GM19035 (cell line): ENCODE measurements around the gene UBA3.

Experiments used
- ATAC-seq: cut with Tn5 transposase; IDR thresholded peaks from one replicate; pipeline ENCODE4 v1.9.1; 2021; ENCODE audit not compliant: unreplicated experiment

The UBA3 gene

GRCh38 chr3:69072928-69073327 is 7.2 kb downstream of the UBA3 start:
- ATAC-seq = no peak

DNA sequence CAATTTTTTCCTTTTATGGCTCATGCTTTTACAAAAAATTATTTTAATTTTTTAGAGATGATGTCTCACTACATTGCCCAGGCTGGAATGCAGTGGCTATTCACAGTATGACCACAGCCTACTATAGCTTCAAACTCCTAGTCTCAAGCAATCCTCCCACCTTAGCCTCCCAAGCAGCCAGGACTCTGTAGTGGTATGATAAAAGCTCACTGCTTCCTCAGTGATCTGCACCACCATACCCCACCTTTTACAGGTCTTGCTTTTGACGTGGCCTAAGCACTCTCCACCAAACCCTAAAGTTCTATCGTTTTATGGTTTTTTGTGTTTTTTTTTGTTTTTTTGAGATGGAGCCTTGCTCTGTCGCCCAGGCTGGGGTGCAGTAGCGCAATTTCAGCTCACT is 14.0 kb downstream of the UBA3 start:
- no peak for ATAC-seq

DNA sequence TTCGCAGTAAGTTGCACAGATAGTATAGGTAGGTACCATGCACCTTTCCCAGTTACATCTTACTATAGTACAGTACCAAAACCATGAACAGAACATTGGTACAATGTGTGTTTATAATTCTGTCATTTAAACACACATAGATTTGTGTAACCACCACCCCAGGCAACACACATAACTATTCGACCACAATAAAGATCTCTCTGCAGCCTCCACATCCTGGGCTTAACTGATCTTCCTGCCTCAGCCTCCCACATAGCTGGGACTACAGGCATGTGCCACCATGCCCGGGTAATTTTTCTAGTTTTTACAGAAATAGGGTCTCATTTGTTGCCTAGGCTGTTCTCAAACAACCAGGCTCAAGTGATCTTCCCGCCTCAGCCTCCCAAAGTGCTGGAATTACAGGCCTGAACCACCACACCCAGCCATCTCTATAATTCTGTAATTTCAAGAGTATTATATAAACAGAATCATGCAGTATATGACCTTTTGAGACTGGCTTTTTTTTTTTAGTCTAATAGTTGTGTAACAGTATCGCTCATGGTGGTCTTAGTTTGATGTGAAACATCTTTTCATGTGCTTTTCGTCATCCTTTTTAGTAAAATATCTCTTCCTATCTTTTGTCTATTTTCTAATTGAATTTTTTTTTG is 14.7 kb downstream of the UBA3 start:
- ATAC-seq = no peak

DNA sequence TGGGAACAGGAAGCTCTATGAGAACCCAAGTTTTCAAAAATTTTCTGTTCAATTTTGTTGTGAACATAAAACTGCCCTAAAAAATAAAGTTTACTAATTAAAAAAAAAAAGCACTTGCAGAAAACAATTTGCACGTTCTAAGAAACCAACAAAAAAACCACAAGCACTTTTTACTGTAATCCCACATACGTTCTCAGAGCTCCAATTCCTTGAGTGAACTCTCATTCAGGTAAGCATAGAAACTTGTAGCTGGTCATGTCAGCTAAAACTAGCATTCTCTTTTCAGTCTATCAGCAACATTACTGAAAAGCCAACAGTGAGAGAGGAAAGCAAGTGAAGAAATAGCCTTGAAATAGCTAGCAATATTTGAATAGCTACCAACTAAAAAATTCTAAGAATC is 16.5 kb downstream of the UBA3 start:
- ATAC-seq = no peak

GRCh38 chr3:69059688-69060087 is 20.5 kb downstream of the UBA3 start:
- ATAC-seq = no peak

DNA sequence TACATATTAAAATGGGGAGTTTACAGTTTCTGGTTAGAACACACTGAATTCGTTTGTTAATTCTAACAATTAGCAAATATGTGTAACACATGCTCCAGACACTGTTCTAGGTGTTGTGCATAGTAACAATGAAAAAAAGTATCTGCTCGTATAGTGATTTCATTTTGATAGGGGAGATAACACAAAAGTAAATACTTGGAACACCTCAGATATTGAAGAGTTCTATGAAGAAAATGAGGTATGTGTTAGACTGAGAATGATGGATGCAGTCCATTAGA is 21.3 kb downstream of the UBA3 start:
- peak; percentile 24 for ATAC-seq

GRCh38 chr3:69058180-69058946 is 21.8 kb downstream of the UBA3 start:
- ATAC-seq = peak; percentile 97

DNA sequence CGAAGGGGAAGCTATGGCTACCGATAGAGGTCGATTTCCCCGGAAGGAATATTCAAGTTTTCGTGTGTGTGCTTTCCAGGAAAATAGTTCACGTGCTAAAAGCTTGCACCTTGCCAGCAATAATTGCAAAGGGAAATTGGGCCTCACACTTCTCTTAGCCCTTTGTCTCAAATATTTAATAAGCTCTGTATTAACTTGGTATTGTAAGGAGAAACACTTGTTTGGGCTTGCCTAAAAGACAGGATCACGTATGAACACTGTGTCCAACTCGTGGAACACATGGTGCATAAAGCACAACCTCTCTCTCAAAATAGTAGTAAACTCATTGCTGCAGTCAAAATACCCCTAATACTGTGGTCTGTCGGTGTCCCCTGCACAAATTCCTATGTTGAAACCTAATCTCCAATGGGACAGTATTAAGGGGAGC is 27.7 kb downstream of the UBA3 start:
- ATAC-seq = peak; percentile 11

DNA sequence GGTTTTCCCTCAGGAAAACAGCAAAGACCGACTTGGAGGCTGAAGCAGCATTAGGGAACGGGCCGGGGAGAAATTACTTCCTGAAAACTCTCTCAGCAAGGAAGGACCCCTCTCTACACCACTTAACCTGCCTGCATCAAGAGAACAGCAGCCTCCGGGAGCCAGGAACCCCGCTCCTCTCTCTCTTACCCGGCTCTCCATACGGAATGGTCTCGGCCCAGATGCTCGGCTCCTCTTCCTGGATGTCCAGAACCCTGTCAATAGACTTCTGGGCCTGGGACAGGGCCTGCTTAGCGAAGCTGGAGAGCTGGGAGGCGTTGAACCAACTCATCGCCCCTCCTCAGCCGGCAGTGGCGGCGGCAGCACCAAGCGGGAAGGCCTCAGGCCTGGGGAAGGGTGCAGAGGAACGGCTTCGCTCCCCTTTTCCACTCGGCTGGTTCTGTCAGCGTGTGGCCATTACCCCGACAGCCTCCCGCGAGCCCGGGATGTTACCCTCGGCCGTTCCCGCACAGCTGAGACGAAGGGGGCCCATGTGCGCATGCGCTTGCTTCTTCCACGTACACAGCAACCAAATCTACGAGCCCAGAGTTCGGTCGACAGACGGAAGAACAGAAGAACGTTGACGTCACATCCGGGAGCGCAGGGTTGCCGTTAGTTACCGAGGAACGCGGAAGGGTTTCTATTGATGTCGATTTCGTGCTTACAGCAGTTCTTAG is 28.3 kb downstream of the UBA3 start, which contains the start of gene TMF1:
TMF1 (minus strand) TSS at position 578 of the 716 bp plus-strand sequence; CDS start at position 331, 247 bp downstream.
- ATAC-seq = peak; percentile 98

- no peak for ATAC-seq
These were observed 31.2 kb downstream of the UBA3 start for GRCh38 chr3:69048990-69049389.

DNA sequence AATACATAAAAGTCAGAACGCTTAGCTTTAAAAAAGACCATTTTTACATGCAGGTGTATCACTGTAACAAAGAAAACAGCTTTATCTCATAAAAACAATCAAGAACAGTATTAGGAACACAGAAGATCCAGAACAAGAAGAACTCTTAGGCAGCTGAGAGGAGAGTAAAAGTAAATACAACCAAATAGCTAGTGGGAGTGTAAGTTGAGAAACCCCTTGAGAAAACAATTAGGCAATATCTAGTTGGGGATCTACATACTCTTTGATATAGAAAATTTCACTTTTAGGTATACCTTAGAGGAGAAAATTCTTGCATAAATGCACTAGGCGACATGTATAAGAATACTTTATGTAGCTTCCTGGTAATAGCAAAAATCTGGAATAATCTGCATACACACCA is 35.6 kb downstream of the UBA3 start:
- ATAC-seq = no peak

DNA sequence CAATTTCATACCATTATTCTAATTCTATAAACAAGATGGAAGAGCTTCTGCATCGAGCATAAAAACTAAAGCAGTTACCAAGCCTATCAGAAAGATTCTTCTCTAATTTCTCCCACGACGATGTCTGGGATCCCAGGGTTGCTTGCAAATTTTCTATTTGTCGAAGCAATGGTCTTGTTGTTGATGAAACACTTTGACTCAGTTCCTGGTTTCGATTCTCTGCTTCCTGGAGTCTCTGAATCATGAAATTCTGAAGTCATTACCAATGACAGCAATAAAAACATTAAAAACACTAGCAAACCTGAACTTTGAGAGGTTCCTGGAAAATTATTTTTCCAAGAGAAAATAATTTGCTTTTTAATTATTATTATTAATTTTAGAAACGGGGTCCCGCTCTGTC is 46.7 kb downstream of the UBA3 start:
- ATAC-seq = no peak

DNA sequence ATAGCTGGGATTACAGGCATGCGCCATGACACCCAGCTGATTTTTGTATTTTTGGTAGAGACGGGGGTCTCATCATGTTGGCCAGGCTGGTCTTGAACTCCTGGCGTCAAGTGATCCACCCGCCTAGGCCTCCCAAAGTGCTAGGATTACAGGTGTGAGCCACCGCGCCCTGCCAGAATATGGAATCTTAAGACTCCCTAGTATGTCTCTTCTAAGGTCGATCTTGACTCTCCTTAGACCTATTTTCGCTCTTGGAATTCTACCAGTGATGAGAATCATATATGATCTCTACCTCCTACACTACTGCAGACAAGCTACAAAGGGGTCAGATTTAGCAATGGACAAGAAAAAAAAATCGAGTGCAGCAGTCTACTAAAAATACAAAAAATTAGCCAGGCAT is 47.4 kb downstream of the UBA3 start:
- no peak for ATAC-seq

- ATAC-seq = no peak
These were observed 48.0 kb downstream of the UBA3 start for GRCh38 chr3:69032142-69032541.

DNA sequence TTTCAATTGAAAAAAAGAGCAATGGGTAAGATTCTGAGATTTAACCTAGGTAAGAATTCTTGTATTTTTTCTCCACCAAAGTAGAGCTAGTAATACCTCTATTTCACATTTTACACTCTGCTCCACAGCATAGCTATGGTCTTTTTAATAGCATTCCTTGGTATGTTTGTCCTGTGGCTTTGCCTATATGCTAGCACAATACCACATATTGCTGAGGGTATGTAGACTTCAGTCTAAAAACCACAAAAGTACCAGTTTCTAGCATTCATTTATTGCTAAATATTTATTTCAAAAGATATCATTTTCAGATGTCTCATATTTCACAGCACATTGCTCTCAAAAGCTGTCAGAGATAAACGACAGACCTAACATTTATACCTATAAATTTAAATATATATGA is 48.5 kb downstream of the UBA3 start:
- ATAC-seq = no peak

DNA sequence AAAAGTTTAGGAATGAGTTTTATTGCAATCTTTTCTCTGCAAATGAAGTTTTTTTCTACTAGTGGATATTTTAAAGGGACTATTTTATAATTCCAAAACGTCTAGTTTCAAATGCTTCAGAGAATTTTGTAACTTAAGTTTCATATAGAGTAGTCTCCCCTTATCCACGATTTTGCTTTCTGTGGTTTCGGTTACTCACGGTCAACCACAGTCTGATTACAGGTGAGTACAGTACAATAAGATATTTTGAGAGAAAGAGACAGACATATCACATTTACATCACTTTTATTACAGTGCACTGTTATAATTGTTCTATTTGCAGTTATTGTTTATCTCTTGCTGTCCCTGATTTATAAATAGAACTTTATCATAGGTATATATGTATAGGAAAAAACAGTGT is 59.3 kb downstream of the UBA3 start:
- no peak for ATAC-seq

GRCh38 chr3:69020424-69020823 is 59.7 kb downstream of the UBA3 start:
- ATAC-seq = no peak

DNA sequence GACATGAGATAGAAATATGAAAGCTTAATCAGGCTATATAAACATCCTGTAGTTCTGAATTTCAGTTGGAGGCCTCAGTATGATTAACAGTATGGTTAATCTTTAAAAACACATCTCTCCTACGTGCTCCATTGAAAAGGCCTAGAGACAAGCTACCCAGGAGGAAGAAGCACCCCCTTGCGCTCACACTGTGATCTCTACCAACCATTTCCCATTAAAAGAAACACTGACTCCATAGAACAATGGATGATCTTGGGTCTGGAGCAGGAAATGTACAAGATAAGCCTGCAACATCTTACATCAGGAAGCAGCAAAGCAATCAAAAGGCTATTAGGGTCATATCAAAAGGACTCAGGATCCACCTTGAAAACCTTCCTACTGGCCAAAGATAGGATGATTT is 63.3 kb downstream of the UBA3 start:
- ATAC-seq = no peak

GRCh38 chr3:69016102-69016501 is 64.1 kb downstream of the UBA3 start:
- ATAC-seq = no peak

GRCh38 chr3:69014022-69014580 is 66.1 kb downstream of the UBA3 start:
- ATAC-seq = no peak

DNA sequence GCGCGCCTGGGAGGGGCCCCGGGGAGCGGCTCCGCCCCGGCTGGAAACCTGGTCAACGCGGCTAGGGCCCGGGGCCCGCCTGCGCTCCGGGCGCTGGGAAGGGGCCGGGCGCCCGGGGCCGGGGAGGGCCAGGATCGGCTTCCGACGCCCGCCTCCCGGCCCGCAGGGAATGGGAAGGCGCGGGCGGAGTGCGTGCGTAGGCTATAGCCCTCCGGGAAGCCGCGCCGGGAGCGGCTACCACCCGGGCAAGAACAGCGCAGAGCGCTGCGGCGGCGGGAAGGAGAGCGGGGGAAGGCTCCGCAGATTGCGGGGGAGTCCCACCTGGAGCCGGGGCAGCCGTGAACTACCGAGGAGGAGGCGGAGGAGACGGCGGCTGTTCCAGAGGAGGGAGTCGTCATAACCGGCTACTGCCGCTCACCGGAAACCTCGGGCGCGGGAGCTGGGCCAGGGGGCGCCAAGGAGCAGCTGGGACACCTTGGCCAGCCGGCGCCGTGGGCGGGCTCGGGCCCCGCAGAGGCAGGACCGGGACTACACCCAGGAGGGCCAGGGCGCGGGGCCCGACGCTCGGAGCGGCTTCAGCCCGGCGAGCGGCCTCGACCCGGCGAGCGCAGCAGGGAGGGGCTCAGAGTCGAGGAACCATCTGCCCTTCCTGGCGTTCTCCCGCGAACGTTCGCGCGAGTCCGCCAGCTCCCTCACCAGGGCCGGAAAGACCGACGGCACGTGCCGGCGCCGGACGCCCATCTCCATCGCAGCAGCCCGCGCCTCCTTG is 66.7 kb downstream of the UBA3 start, which contains the start of gene EOGT:
EOGT (minus strand) TSS at position 432 of the 769 bp plus-strand sequence. CDS start 3,838 bp downstream, outside the sequence.
- ATAC-seq = peak; percentile 82
